Dendritic cell treated with granulocyte-macrophage colony-stimulating factor and Interleukin-4, amounts not matched to agents 40 ng/mL and 50 ng/mL, for 4 days (primary cell): ENCODE results near the gene OSCP1.

Experiments
- H3K27ac Mint-ChIP-seq: one replicate; pipeline ENCODE4 v1.8.0; 2022; ENCODE audit warnings: mild to moderate bottlenecking, mixed read lengths
- H3K27me3 Mint-ChIP-seq: one replicate; pipeline ENCODE4 v1.8.0; 2022; ENCODE audit warnings: mild to moderate bottlenecking, mixed read lengths
- H3K36me3 Mint-ChIP-seq: one replicate; pipeline ENCODE4 v1.8.0; 2022; ENCODE audit warnings: low read depth, mixed read lengths
- H3K4me1 Mint-ChIP-seq: one replicate; pipeline ENCODE4 v1.8.0; 2022; ENCODE audit warnings: low read depth, mixed read lengths
- H3K4me3 Mint-ChIP-seq: one replicate; pipeline ENCODE4 v1.8.0; 2022; ENCODE audit warnings: mild to moderate bottlenecking, moderate library complexity, mixed read lengths
- H3K9me3 Mint-ChIP-seq: one replicate; pipeline ENCODE4 v1.8.0; 2022; ENCODE audit warnings: mixed read lengths
- intact Hi-C: fragments of 100-400 bp; cut with micrococcal nuclease; formaldehyde crosslinking; loops from one replicate; pipeline ENCODE4 v1.15.0; 2022

OSCP1 gene

GRCh38 chr1:36448530-36449056 lies 1.7 kb downstream of the OSCP1 start:
- Mint-ChIP-seq H3K36me3 (no peaks in the 10 kb centered on the region), H3K27me3 (no peaks in the 10 kb centered on the region), H3K9me3 (no peaks in the 10 kb centered on the region), H3K4me3 (no peak overlapping the region), H3K4me1 (peaks cover 42% of the 10 kb centered on the region), H3K27ac (no peak overlapping the region)
- intact Hi-C loops, result loop anchor here (5.0 kb wide), 1 partner anchor 69 kb away; no protein-coding TSS in a partner anchor

GRCh38 chr1:36447450-36447849 lies 2.8 kb downstream of the OSCP1 start:
- Mint-ChIP-seq H3K4me3 (no peak overlapping the region), H3K36me3 (no peaks in the 10 kb centered on the region), H3K9me3 (no peaks in the 10 kb centered on the region), H3K4me1 (peaks cover 40% of the 10 kb centered on the region), H3K27ac (peak overlapping the region; percentile 51), H3K27me3 (no peaks in the 10 kb centered on the region)
- intact Hi-C loops, result loop anchor here (5.0 kb wide), 1 partner anchor 70 kb away; no protein-coding TSS in a partner anchor

GRCh38 chr1:36446746-36447145 lies 3.5 kb downstream of the OSCP1 start:
- Mint-ChIP-seq H3K4me1 (peaks cover 36% of the 10 kb centered on the region), H3K27ac (peak overlapping the region; percentile 51), H3K9me3 (no peaks in the 10 kb centered on the region), H3K36me3 (no peaks in the 10 kb centered on the region), H3K4me3 (no peak overlapping the region), H3K27me3 (no peaks in the 10 kb centered on the region)
- intact Hi-C loops, result loop anchor here (5.0 kb wide), 1 partner anchor 71 kb away; no protein-coding TSS in a partner anchor

GRCh38 chr1:36446271-36446670 lies 4.0 kb downstream of the OSCP1 start:
- Mint-ChIP-seq H3K4me3 (no peak overlapping the region), H3K27me3 (no peaks in the 10 kb centered on the region), H3K36me3 (no peaks in the 10 kb centered on the region), H3K27ac (peak overlapping the region; percentile 51), H3K9me3 (no peaks in the 10 kb centered on the region), H3K4me1 (peaks cover 31% of the 10 kb centered on the region)
- intact Hi-C loops, result loop anchor here (5.0 kb wide), 1 partner anchor 71 kb away; no protein-coding TSS in a partner anchor

GRCh38 chr1:36443297-36443696 lies 7.0 kb downstream of the OSCP1 start:
- no peaks in the 10 kb centered on the region for H3K27me3 Mint-ChIP-seq
- no peak overlapping the region for H3K27ac Mint-ChIP-seq
- no peaks in the 10 kb centered on the region for H3K36me3 Mint-ChIP-seq
- H3K9me3 Mint-ChIP-seq, result no peaks in the 10 kb centered on the region
- intact Hi-C loops, result no loop called here
- H3K4me1 Mint-ChIP-seq, result peaks cover 15% of the 10 kb centered on the region
- no peak overlapping the region for H3K4me3 Mint-ChIP-seq

- intact Hi-C loops, result no loop called here
- peaks cover 14% of the 10 kb centered on the region for H3K4me1 Mint-ChIP-seq
- no peaks in the 10 kb centered on the region for H3K36me3 Mint-ChIP-seq
- no peaks in the 10 kb centered on the region for H3K9me3 Mint-ChIP-seq
- H3K4me3 Mint-ChIP-seq, result no peak overlapping the region
- H3K27ac Mint-ChIP-seq, result no peak overlapping the region
- no peaks in the 10 kb centered on the region for H3K27me3 Mint-ChIP-seq
Observed at GRCh38 chr1:36442337-36442736, 7.9 kb downstream of the OSCP1 start.

GRCh38 chr1:36440646-36441045 lies 9.6 kb downstream of the OSCP1 start:
- intact Hi-C loops, result no loop called here
- H3K36me3 Mint-ChIP-seq, result no peaks in the 10 kb centered on the region
- H3K9me3 Mint-ChIP-seq, result no peaks in the 10 kb centered on the region
- no peak overlapping the region for H3K4me3 Mint-ChIP-seq
- no peaks in the 10 kb centered on the region for H3K4me1 Mint-ChIP-seq
- no peaks in the 10 kb centered on the region for H3K27me3 Mint-ChIP-seq
- no peak overlapping the region for H3K27ac Mint-ChIP-seq

- intact Hi-C loops, result no loop called here
- Mint-ChIP-seq H3K27me3 (no peaks in the 10 kb centered on the region), H3K27ac (no peak overlapping the region), H3K4me1 (no peaks in the 10 kb centered on the region), H3K36me3 (no peaks in the 10 kb centered on the region), H3K4me3 (no peak overlapping the region), H3K9me3 (no peaks in the 10 kb centered on the region)
Observed at GRCh38 chr1:36440044-36440443, 10.2 kb downstream of the OSCP1 start.

- H3K36me3 Mint-ChIP-seq, result no peaks in the 10 kb centered on the region
- intact Hi-C loops, result no loop called here
Observed at GRCh38 chr1:36438715-36439114, 11.5 kb downstream of the OSCP1 start.

GRCh38 chr1:36436821-36437220 lies 13.4 kb downstream of the OSCP1 start:
- no peak overlapping the region for H3K27ac Mint-ChIP-seq

More at GRCh38 chr1:36438715-36439114, 11.5 kb downstream of the OSCP1 start:
- Mint-ChIP-seq H3K9me3 (no peaks in the 10 kb centered on the region), H3K27me3 (no peaks in the 10 kb centered on the region), H3K27ac (no peak overlapping the region), H3K4me1 (no peaks in the 10 kb centered on the region), H3K4me3 (no peak overlapping the region)

GRCh38 chr1:36433102-36433501 lies 17.1 kb downstream of the OSCP1 start:
- Mint-ChIP-seq H3K4me3 (no peak overlapping the region), H3K27me3 (no peaks in the 10 kb centered on the region), H3K9me3 (no peaks in the 10 kb centered on the region), H3K36me3 (peaks cover 10% of the 10 kb centered on the region), H3K4me1 (no peaks in the 10 kb centered on the region), H3K27ac (no peak overlapping the region)
- intact Hi-C loops, result no loop called here

More at GRCh38 chr1:36436821-36437220, 13.4 kb downstream of the OSCP1 start:
- intact Hi-C loops, result no loop called here
- no peaks in the 10 kb centered on the region for H3K27me3 Mint-ChIP-seq
- no peaks in the 10 kb centered on the region for H3K9me3 Mint-ChIP-seq
- no peaks in the 10 kb centered on the region for H3K4me1 Mint-ChIP-seq
- H3K4me3 Mint-ChIP-seq, result no peak overlapping the region
- peaks cover 2% of the 10 kb centered on the region for H3K36me3 Mint-ChIP-seq

GRCh38 chr1:36432616-36433015 lies 17.6 kb downstream of the OSCP1 start:
- Mint-ChIP-seq H3K4me1 (no peaks in the 10 kb centered on the region), H3K36me3 (peaks cover 10% of the 10 kb centered on the region), H3K27me3 (no peaks in the 10 kb centered on the region), H3K4me3 (no peak overlapping the region), H3K9me3 (no peaks in the 10 kb centered on the region), H3K27ac (no peak overlapping the region)
- intact Hi-C loops, result no loop called here

GRCh38 chr1:36425791-36426190 lies 24.5 kb downstream of the OSCP1 start:
- Mint-ChIP-seq H3K4me3 (no peak overlapping the region), H3K27ac (no peak overlapping the region), H3K36me3 (peaks cover 9% of the 10 kb centered on the region), H3K4me1 (peaks cover 5% of the 10 kb centered on the region), H3K27me3 (no peaks in the 10 kb centered on the region), H3K9me3 (no peaks in the 10 kb centered on the region)
- intact Hi-C loops, result no loop called here

GRCh38 chr1:36421649-36422048 lies 28.6 kb downstream of the OSCP1 start:
- H3K27me3 Mint-ChIP-seq, result no peaks in the 10 kb centered on the region
- no peak overlapping the region for H3K27ac Mint-ChIP-seq
- no peaks in the 10 kb centered on the region for H3K9me3 Mint-ChIP-seq
- H3K4me1 Mint-ChIP-seq, result peaks cover 9% of the 10 kb centered on the region
- peaks cover 11% of the 10 kb centered on the region for H3K36me3 Mint-ChIP-seq
- intact Hi-C loops, result loop anchor here (2.0 to 5.0 kb wide), 2 partner anchors 34 to 53 kb away; partner anchors contain the start of gene STK40
- no peak overlapping the region for H3K4me3 Mint-ChIP-seq

- Mint-ChIP-seq H3K4me3 (no peak overlapping the region), H3K27ac (peak overlapping the region; percentile 30), H3K27me3 (no peaks in the 10 kb centered on the region), H3K36me3 (peaks cover 17% of the 10 kb centered on the region), H3K9me3 (no peaks in the 10 kb centered on the region), H3K4me1 (peaks cover 9% of the 10 kb centered on the region)
- intact Hi-C loops, result loop anchor here (1.0 to 5.0 kb wide), 3 partner anchors 34 to 78 kb away; partner anchors contain the start of gene STK40
Observed at GRCh38 chr1:36420836-36421317, 29.4 kb downstream of the OSCP1 start.
